Tibial artery (tissue), 4 donors: ENCODE results near the gene CPLANE2.

Experiments
- DNase-seq, 2 donors: peaks; one replicate each; pipeline ENCODE4 v3.0.0-alpha.2; 2019
- H3K27ac ChIP-seq, 2 donors: fragments of 200-600 bp; sonication (generic) in 1 of 2; 1 replicate in 1 of 2; 2 replicates in 1 of 2; pipeline ENCODE4 v1.5.1; 2018 to 2019; ENCODE audit warnings: mild to moderate bottlenecking in 1 of 2
- H3K27me3 ChIP-seq, 2 donors: fragments of 200-600 bp; sonication (generic) in 1 of 2; one replicate each; pipeline versions ENCODE4 v1.5.1 to v1.6.0; 2016 to 2019
- H3K36me3 ChIP-seq, 3 donors: fragments of 200-600 bp; sonication (generic) in 2 of 3; one replicate each; pipeline ENCODE4 v1.5.1; 2016 to 2019; ENCODE audit warnings: mild to moderate bottlenecking in 2 of 3
- H3K4me1 ChIP-seq, 4 donors: fragments of 200-600 bp; sonication (generic) in 2 of 4; 1 replicate in 3 of 4; 2 replicates in 1 of 4; pipeline ENCODE4 v1.5.1; 2016 to 2019
- H3K4me3 ChIP-seq, 2 donors: fragments of 200-600 bp; sonication (generic) in 1 of 2; 1 replicate in 1 of 2; 2 replicates in 1 of 2; pipeline ENCODE4 v1.5.1; 2018 to 2019; ENCODE audit warnings: mild to moderate bottlenecking in 2 of 2
- H3K9me3 ChIP-seq, 3 donors: fragments of 200-600 bp; sonication (generic) in 1 of 3; one replicate each; pipeline ENCODE4 v1.5.1; 2016 to 2019
- intact Hi-C: fragments of 100-400 bp; cut with DNase I; formaldehyde crosslinking; loops from one replicate; pipeline ENCODE4 v1.15.0; 2023; ENCODE audit warnings: low total_unique reads
- TF ChIP-seq, protein P1 (sequence below), 2 experiments: fragments of 200-600 bp in 1 of 2; fragments of 450-650 bp in 1 of 2; IDR thresholded peaks; one replicate each; pipeline ENCODE4 v1.5.1; 2017 to 2019; ENCODE audit warnings: antibody characterized with exemption in 2 of 2, mild to moderate bottlenecking in 1 of 2, moderate library complexity in 1 of 2

Gene CPLANE2

DNA sequence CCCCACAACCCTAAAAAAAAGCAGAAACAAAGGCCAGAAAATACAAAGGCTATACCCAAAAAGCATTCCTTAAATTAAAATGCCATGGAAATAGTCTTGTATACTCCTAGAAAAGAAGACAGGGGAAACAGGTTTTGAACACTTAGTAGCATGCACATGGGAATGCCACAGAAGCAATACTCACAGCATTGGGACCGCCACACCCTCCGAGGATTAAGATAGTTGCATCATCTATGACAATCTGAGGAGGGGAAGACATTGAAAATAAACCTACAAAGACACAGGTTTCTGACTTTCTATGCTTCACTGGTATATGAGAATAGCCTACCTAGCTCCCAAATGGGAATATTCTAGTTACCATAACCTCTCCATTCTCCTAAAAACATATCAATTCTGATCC, 15.9 kb upstream of the CPLANE2 start:
- H3K36me3 ChIP-seq: peaks cover 42 to 58% (median 53%) of the 10 kb centered on the region in 3 donors
- peak; percentile 10 to 38 for DNase-seq
- TF ChIP-seq, protein P1, sequence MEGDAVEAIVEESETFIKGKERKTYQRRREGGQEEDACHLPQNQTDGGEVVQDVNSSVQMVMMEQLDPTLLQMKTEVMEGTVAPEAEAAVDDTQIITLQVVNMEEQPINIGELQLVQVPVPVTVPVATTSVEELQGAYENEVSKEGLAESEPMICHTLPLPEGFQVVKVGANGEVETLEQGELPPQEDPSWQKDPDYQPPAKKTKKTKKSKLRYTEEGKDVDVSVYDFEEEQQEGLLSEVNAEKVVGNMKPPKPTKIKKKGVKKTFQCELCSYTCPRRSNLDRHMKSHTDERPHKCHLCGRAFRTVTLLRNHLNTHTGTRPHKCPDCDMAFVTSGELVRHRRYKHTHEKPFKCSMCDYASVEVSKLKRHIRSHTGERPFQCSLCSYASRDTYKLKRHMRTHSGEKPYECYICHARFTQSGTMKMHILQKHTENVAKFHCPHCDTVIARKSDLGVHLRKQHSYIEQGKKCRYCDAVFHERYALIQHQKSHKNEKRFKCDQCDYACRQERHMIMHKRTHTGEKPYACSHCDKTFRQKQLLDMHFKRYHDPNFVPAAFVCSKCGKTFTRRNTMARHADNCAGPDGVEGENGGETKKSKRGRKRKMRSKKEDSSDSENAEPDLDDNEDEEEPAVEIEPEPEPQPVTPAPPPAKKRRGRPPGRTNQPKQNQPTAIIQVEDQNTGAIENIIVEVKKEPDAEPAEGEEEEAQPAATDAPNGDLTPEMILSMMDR (IDR thresholded peaks at IDR 0.05): no peak
- no peak overlapping the region for H3K4me3 ChIP-seq
- intact Hi-C loops: no loop called here
- peaks cover 0 to 86% (median 44%) of the 10 kb centered on the region in 4 donors for H3K4me1 ChIP-seq
- H3K27ac ChIP-seq: peak overlapping the region; percentile 77 to 83
- H3K9me3 ChIP-seq: no peaks in the 10 kb centered on the region
- no peaks in the 10 kb centered on the region for H3K27me3 ChIP-seq

DNA sequence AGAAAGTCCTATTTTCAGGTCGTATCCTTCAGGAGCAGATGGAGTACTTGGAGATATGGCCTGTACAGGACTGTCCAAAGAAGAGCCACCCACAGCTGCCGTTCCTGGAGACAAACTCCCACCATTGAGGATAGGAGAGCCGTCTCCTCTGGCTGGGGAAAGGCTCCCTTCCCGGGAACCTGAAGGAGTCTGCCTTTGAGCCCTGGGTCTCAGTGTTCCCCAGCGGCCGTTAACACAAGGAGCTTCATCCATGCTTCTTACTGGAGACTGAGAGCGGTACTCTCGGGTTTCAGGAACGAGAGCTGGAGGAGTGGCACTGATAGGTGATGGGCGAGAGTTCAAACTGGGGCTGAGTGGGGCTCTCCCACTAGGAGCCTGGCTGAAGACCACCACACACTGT, 14.4 kb upstream of the CPLANE2 start:
- intact Hi-C loops: no loop called here
- no peak overlapping the region for H3K4me3 ChIP-seq
- peaks cover 48 to 65% (median 55%) of the 10 kb centered on the region in 3 donors for H3K36me3 ChIP-seq
- no peaks in the 10 kb centered on the region for H3K27me3 ChIP-seq
- peak in 1 of 2 donors; percentile 61 for DNase-seq
- no peaks in the 10 kb centered on the region for H3K9me3 ChIP-seq
- TF ChIP-seq, protein P1 (IDR thresholded peaks at IDR 0.05): no peak
- peaks cover 0 to 93% (median 57%) of the 10 kb centered on the region in 4 donors for H3K4me1 ChIP-seq
- H3K27ac ChIP-seq: peak overlapping the region; percentile 77 to 83

DNA sequence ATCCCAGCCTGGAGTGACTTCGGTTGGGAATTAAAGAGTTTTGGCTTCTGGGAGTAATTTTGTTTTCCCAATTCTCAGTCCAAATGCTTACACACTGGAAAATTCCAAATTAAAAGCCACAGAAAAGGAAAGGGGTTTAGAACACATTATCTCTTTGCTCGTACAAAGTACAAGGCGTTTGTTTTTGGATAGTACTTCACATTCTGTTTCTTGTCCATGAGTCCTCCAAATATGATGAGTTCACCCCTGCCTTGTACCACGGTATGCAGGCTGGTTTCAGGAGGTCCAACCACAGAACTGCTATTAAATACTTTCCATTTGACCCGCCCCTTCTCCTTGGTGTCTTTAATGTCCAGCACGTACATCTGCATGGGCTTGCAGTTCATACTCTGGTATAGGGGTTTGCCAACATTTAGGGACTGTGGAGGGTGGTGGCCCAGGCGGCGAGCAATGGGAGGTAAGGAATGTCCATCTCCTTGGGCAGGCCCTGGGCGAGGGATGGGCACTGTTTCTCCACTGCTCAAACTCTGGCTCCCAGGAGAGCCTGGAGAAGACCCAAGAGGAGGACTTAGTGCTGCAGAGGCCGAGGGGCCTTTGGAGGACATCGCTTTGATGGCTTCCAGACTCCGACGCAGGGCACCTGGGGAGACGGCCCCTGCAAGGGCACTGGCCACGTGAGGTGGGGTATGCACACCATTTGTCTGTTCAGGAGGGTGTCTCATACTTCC, 13.7 kb upstream of the CPLANE2 start:
- peaks cover 0 to 94% (median 57%) of the 10 kb centered on the region in 4 donors for H3K4me1 ChIP-seq
- no peaks in the 10 kb centered on the region for H3K9me3 ChIP-seq
- intact Hi-C loops: no loop called here
- H3K36me3 ChIP-seq: peaks cover 41 to 61% (median 48%) of the 10 kb centered on the region in 3 donors
- DNase-seq: peak; percentile 44 to 74
- no peak overlapping the region for H3K4me3 ChIP-seq
- H3K27ac ChIP-seq: peak overlapping the region; percentile 77 to 83
- no peaks in the 10 kb centered on the region for H3K27me3 ChIP-seq
- TF ChIP-seq, protein P1 (IDR thresholded peaks at IDR 0.05): no peak

DNA sequence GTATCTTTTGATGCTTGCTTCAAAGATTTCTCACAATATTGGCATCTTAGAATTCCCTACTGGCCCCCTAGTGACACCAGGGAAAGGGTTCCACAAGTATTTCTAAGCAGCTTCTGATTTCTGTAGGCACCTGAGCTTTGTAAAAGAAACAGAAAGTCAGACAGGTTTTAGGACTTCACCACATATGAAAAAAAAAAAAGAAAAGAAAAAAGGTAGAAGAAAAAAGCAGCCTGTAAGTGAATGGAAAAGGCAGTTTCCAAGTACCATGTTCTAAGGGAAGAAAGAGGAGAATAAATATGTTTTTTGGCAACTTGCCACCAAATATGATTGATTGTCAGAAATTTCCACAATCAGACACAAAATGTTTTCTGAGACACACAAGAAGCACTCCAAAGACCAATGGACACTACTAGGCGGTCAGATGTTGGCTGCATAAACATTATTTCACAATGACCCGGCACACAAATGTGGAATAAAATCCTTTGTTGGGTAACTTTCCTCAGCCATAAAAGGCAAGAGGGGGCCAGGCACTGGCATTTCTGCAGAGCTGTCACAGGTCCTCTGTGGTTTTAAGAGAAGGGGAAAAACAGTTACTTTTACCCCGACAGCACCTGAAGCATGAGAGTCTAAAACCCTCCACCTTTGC, 12.7 kb upstream of the CPLANE2 start:
- peak; percentile 87 to 90 for DNase-seq
- intact Hi-C loops: loop anchor here (5.0 kb wide), 1 partner anchor 103 kb away; the partner anchor contains the start of gene FBXO42
- H3K9me3 ChIP-seq: no peaks in the 10 kb centered on the region
- peaks cover 0 to 100% (median 58%) of the 10 kb centered on the region in 4 donors for H3K4me1 ChIP-seq
- peak overlapping the region; percentile 77 to 83 for H3K27ac ChIP-seq
- no peak overlapping the region for H3K4me3 ChIP-seq
- TF ChIP-seq, protein P1 (IDR thresholded peaks at IDR 0.05): peak in 1 of 2 experiments; percentile 2
- H3K36me3 ChIP-seq: peaks cover 31 to 52% (median 38%) of the 10 kb centered on the region in 3 donors
- no peaks in the 10 kb centered on the region for H3K27me3 ChIP-seq

DNA sequence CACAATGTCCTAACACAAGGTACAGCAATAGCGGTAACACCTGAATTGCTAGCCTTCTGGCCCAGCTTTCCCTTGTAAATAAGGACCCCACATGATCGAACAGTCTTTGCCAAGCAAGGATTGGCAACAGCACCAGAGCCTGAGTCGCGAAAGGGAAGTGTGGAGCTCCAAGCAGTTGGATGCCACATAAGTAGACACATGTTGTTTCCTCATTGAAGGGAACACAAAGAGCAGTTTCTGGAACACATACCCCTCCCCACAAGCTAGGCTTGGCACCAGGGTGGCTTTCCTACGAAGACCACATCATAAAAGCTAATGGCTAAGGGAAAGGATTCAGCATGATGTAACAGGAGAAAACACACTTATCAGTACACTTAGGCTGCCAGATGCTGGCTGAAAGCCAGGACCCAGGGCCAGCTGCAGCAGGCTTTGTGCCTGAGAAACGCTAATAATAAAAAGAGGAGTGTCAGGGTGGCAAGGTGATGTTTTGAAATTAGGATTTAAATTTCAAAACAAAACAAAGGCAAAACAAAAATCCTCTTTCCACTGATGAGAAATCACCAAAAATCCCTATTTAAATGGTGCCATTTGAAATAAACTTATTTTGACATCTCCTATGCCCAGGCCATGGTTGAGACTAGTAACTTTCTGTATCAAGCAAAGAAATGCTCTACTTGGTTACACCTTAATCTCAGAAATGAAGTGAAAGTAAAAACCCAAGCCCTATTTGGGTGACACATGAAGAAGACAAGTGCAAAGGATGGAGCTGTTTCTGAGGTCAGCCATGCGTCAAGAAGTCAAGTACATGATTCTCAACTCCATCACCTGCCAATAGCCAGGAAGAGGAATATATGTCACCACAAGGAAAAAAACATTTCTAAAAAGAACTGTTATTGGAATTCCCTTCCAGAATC, 11.9 kb upstream of the CPLANE2 start:
- Histone ChIP-seq H3K27me3 (no peaks in the 10 kb centered on the region), H3K4me3 (no peak overlapping the region), H3K27ac (peak overlapping the region; percentile 77 to 83), H3K36me3 (peaks cover 30 to 44% (median 31%) of the 10 kb centered on the region in 3 donors), H3K4me1 (peaks cover 0 to 100% (median 60%) of the 10 kb centered on the region in 4 donors), H3K9me3 (no peaks in the 10 kb centered on the region)
- peak; percentile 95 to 96 for DNase-seq
- intact Hi-C loops: loop anchor here (5.0 kb wide), 1 partner anchor 103 kb away; the partner anchor contains the start of gene FBXO42
- TF ChIP-seq, protein P1 (IDR thresholded peaks at IDR 0.05): no peak
